ENCODE results near the gene CFDP1. TPM values are rescaled to one million over a fixed set of nuclear protein-coding genes. Genes with fewer than 3 reads are reported as not detected.

CFDP1 gene
- polyA plus RNA-seq, 2 of the 4 experiments (the other 2 are of a cell fraction) = 70.2 to 72.8 TPM

DNA sequence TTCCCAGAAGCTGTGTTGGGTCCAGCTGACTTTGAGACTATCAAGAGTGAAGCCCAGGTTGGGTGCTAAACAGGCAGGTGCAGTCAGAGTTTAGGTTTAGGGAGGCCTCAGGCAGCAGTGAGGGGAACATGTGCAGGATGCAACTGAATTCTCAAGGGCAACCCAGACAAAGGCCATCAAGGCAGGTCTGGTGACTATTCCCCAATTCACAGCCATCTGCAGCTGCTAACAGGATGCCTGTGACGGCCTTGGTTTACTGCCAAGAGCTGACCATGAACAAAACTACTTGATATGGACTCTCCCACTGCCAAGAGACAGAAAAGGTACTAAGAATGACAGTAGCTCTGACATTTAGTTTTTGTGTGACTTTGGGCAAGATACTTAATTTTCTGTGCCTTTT lies 136.7 kb downstream of the CFDP1 start:
- WGBS (ENCODE audit: missing lambda C conversion rate) = 86% methylated on average over 1 of the region's 1 CpG

DNA sequence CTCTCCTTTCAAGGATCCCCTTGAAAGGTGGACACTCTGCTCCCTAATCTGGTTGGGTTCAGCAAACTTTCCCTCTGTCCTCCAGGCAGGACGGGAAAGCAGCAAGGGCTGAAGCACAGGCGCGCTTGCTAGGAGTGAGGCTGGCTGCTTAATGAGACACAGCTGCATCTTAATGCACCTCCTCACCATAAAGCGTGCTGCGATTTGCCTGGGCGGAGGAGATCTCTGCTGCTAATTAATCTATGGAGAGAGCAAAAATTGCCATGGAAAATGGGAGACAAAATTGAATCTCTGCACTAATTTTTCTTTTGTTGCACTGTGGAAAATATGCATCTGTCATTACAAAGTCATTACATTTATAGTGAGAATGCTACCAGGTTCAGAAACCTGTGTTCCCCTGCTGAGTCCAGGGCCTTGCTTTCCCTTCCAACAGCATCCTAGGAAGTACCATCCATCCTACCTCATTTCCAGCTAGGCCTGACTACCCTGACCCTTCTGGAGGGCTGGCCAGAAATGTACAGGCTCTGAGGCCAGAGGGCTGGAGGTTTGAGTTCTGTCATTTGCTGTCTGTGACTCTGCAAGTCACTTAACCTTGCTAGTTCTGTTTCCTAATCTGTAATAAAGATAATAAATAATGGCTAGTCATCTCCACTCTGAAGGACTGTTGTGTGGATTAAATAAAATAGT lies 138.4 kb downstream of the CFDP1 start:
- FAIRE-seq (no peak), DNase-seq (ENCODE audit: low read depth in 1 of 2, low spot score in 1 of 2) (no peak), ATAC-seq (no peak)
- no peak overlapping the region for H3K4me2 ChIP-seq
- H3K27ac ChIP-seq = no peak overlapping the region
- H3K4me1 ChIP-seq = no peaks in the 10 kb centered on the region
- TF ChIP-seq, protein P1, sequence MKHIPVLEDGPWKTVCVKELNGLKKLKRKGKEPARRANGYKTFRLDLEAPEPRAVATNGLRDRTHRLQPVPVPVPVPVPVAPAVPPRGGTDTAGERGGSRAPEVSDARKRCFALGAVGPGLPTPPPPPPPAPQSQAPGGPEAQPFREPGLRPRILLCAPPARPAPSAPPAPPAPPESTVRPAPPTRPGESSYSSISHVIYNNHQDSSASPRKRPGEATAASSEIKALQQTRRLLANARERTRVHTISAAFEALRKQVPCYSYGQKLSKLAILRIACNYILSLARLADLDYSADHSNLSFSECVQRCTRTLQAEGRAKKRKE (CRISPR knock-in tag; IDR thresholded peaks at IDR 0.05; ENCODE audit: low read depth) = no peak
- no peak for TF ChIP-seq EHMT2 (IDR thresholded peaks at IDR 0.05; ENCODE audit: low read depth)
- TF ChIP-seq, protein P2, sequence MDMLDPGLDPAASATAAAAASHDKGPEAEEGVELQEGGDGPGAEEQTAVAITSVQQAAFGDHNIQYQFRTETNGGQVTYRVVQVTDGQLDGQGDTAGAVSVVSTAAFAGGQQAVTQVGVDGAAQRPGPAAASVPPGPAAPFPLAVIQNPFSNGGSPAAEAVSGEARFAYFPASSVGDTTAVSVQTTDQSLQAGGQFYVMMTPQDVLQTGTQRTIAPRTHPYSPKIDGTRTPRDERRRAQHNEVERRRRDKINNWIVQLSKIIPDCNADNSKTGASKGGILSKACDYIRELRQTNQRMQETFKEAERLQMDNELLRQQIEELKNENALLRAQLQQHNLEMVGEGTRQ (IDR thresholded peaks at IDR 0.05) = no peak
- TF ChIP-seq NFE2L2 (conservative IDR thresholded peaks at IDR 0.05; ENCODE audit: low read length) = no peak
- TF ChIP-seq KDM5A (IDR thresholded peaks at IDR 0.05) = no peak
- no peak for TF ChIP-seq FOSB (CRISPR knock-in tag; IDR thresholded peaks at IDR 0.05)
- no peak for TF ChIP-seq EP300 (IDR thresholded peaks at IDR 0.05)
- no peak for TF ChIP-seq TFCP2L1 (CRISPR knock-in tag; IDR thresholded peaks at IDR 0.05)
- no peak for TF ChIP-seq FOXS1 (CRISPR knock-in tag; IDR thresholded peaks at IDR 0.05)
- TF ChIP-seq JUN (IDR thresholded peaks at IDR 0.05) = no peak
- CTCF ChIA-PET = interaction anchor here (1.1 to 2.4 kb wide), 3 partner anchors 23 to 95 kb away, joined by 3 to 6 read pairs (median 3); no protein-coding TSS in a partner anchor
- H3K9me3 ChIP-seq = no peaks in the 10 kb centered on the region
- WGBS (ENCODE audit: missing lambda C conversion rate) = 95% methylated on average over 6 of the region's 6 CpGs
- POLR2A ChIA-PET = no interaction called here
- no peak overlapping the region for H3K4me3 ChIP-seq

More for the DNA sequence above, 136.7 kb downstream of the CFDP1 start:
- H3K4me1 ChIP-seq = no peaks in the 10 kb centered on the region
- DNase-seq (ENCODE audit: low read depth in 1 of 2, low spot score in 1 of 2) (no peak), ATAC-seq (no peak), FAIRE-seq (no peak)
- CTCF ChIA-PET = interaction anchor here (0.9 to 1.5 kb wide), 3 partner anchors 13 to 89 kb away, joined by 3 to 4 read pairs (median 3); no protein-coding TSS in a partner anchor
- no peak overlapping the region for H3K4me3 ChIP-seq
- H3K4me2 ChIP-seq = no peak overlapping the region
- no peaks in the 10 kb centered on the region for H3K9me3 ChIP-seq
- no peak overlapping the region for H3K27ac ChIP-seq
- POLR2A ChIA-PET = no interaction called here
- no peak for TF ChIP-seq MAZ (IDR thresholded peaks at IDR 0.05; ENCODE audit: borderline replicate concordance, low read depth, low read length)
- no peak for TF ChIP-seq HOXA7 (CRISPR knock-in tag; IDR thresholded peaks at IDR 0.05)
- TF ChIP-seq, protein P3, sequence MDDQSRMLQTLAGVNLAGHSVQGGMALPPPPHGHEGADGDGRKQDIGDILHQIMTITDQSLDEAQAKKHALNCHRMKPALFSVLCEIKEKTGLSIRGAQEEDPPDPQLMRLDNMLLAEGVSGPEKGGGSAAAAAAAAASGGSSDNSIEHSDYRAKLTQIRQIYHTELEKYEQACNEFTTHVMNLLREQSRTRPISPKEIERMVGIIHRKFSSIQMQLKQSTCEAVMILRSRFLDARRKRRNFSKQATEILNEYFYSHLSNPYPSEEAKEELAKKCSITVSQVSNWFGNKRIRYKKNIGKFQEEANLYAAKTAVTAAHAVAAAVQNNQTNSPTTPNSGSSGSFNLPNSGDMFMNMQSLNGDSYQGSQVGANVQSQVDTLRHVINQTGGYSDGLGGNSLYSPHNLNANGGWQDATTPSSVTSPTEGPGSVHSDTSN (IDR thresholded peaks at IDR 0.05) = no peak
- no peak for TF ChIP-seq HEYL (CRISPR knock-in tag; IDR thresholded peaks at IDR 0.05)
- TF ChIP-seq HDAC2 (IDR thresholded peaks at IDR 0.05) = no peak
- TF ChIP-seq, protein P4, sequence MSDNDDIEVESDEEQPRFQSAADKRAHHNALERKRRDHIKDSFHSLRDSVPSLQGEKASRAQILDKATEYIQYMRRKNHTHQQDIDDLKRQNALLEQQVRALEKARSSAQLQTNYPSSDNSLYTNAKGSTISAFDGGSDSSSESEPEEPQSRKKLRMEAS (IDR thresholded peaks at IDR 0.05) = no peak

DNA sequence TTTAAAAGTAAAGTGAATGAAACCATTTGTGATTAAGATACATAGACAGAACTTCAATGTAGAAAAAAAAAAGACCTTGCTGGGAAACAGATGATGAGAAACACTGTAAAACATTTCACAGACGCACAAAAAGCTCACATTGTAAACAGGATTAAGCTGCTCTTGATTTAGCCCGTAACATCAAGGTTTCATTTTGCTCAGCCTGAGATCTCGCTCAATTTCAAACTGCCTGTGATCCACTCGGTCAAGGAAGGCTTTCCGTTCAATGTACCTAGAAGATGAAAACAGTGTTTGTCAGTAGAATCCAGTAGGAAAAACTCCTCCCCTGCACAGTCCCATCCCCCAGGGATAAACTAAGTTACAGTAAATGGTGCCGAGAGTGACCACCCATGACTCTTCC lies 139.5 kb downstream of the CFDP1 start:
- FAIRE-seq = no peak
- DNase-seq (ENCODE audit: low read depth in 1 of 2, low spot score in 1 of 2) = no peak
- 87% methylated on average over 6 of the region's 6 CpGs for WGBS (ENCODE audit: missing lambda C conversion rate)
- no peaks in the 10 kb centered on the region for H3K9me3 ChIP-seq
- ATAC-seq = no peak
- ChIA-PET CTCF (interaction anchor here (1.1 to 2.4 kb wide), 7 partner anchors 12 to 94 kb away, joined by 3 to 6 read pairs (median 3); no protein-coding TSS in a partner anchor), POLR2A (no interaction called here)
- no peak overlapping the region for H3K4me3 ChIP-seq
- H3K27ac ChIP-seq = no peak overlapping the region
- H3K4me1 ChIP-seq = no peaks in the 10 kb centered on the region
- TF ChIP-seq MYC (IDR thresholded peaks at IDR 0.05; ENCODE audit: borderline replicate concordance, low read length) = no peak
- no peak for TF ChIP-seq FOXS1 (CRISPR knock-in tag; IDR thresholded peaks at IDR 0.05)
- no peak for TF ChIP-seq CHD2 (IDR thresholded peaks at IDR 0.05; ENCODE audit: low read length, partially characterized antibody)
- no peak for TF ChIP-seq KDM5A (IDR thresholded peaks at IDR 0.05)
- TF ChIP-seq, protein P4 (IDR thresholded peaks at IDR 0.05) = no peak
- H3K4me2 ChIP-seq = no peak overlapping the region
